ENCODE results near the gene LY6G6C. TPM values are rescaled to one million over a fixed set of nuclear protein-coding genes. Genes with fewer than 3 reads are reported as not detected.

The LY6G6C gene
- total and polyA plus RNA-seq, 2 of the 13 experiments (the other 11 are each of a cell fraction or from before 2014, with no cell fraction given): 0.15 TPM; not detected in 1

GRCh38 chr6:31761343-31761742 is 39.8 kb upstream of the LY6G6C start (continued):
- TF ChIP-seq ZNF142 (CRISPR knock-in tag; IDR thresholded peaks at IDR 0.05): no peak
- TF ChIP-seq REL (CRISPR knock-in tag; conservative IDR thresholded peaks at IDR 0.05): no peak
- no peak for TF ChIP-seq PHB2 (IDR thresholded peaks at IDR 0.05; ENCODE audit: partially characterized antibody)
- no peak for TF ChIP-seq SPEN (CRISPR knock-in tag; IDR thresholded peaks at IDR 0.05; ENCODE audit: low read depth)
- TF ChIP-seq MAFK (conservative IDR thresholded peaks at IDR 0.05 in 1 of 2, IDR thresholded peaks at IDR 0.05 in 1 of 2; ENCODE audit: low read length in 2 of 2): no peak
- TF ChIP-seq HOMEZ (CRISPR knock-in tag; IDR thresholded peaks at IDR 0.05; ENCODE audit: low read depth): no peak
- TF ChIP-seq POLR2AphosphoS2 (IDR thresholded peaks at IDR 0.05; ENCODE audit: low read depth, low read length): no peak

Measured in HepG2 (cell line).